Measurements from ENCODE around the gene MGP.

MGP gene

DNA sequence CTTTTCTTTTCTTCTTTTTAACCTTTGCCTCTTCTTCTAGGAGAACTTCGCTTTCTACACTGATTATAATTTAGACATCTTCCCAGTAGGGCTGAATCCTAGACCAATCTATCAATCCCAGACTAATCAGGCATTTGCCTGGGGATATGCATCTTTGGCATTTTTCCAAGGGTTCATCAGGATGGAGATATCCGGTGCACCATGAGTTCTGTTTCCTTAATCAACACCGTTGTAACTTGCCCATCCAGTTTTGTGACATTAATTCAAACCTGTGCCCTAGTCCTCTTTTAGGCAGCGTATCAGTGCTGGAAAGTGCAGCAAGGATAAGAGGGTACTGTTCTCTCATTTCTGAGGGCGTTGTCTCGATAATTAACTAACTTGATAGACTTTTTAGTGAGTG lies 617 bp upstream of the MGP start:
- WGBS, 2 experiments, result 93 to 96% methylated on average over 6 of the region's 6 CpGs
- no peak overlapping the region for H3K4me3 ChIP-seq (ENCODE audit: insufficient read depth, low read depth, low read length)
- no peaks in the 10 kb centered on the region for H3K9me3 ChIP-seq (ENCODE audit: control insufficient read depth, low read length)
- H3K27me3 ChIP-seq (ENCODE audit: control insufficient read depth, insufficient read depth, low read length, poor library complexity, severe bottlenecking), result no peaks in the 10 kb centered on the region
- H3K27ac ChIP-seq (ENCODE audit: insufficient read depth, low read depth, low read length, poor library complexity, severe bottlenecking), result no peak overlapping the region
- peaks cover 4% of the 10 kb centered on the region for H3K4me1 ChIP-seq (ENCODE audit: control insufficient read depth, insufficient read depth, low read length)
- no peaks in the 10 kb centered on the region for H3K36me3 ChIP-seq (ENCODE audit: control insufficient read depth, insufficient read depth, low read length)

DNA sequence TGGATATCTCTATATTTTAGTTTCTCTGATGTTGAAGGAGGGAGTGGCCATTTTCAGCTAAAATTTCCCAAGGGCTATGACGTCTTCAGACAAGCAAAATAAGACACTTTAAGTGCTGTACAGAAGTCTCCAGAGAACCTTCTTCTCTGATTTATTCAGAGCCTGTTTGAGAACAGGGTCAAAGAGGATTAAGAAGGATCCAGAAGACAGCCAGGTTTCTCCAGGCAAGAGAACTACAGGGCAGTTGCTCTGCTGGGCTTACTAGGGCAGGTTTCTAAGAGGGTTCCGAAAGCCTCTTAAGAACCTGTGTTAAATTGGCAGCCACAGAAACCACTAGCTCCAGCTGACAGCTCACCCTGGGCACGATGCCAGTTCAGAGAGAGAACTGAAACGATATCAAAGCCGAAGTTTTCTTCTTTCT lies 1.2 kb downstream of the MGP start:
- Histone ChIP-seq H3K9me3 (ENCODE audit: control insufficient read depth, low read length) (no peaks in the 10 kb centered on the region), H3K36me3 (ENCODE audit: control insufficient read depth, insufficient read depth, low read length) (no peaks in the 10 kb centered on the region), H3K4me1 (ENCODE audit: control insufficient read depth, insufficient read depth, low read length) (no peaks in the 10 kb centered on the region), H3K27me3 (ENCODE audit: control insufficient read depth, insufficient read depth, low read length, poor library complexity, severe bottlenecking) (no peaks in the 10 kb centered on the region), H3K4me3 (ENCODE audit: insufficient read depth, low read depth, low read length) (no peak overlapping the region), H3K27ac (ENCODE audit: insufficient read depth, low read depth, low read length, poor library complexity, severe bottlenecking) (no peak overlapping the region)
- WGBS, 2 experiments, result 95 to 96% methylated on average over 5 of the region's 5 CpGs

DNA sequence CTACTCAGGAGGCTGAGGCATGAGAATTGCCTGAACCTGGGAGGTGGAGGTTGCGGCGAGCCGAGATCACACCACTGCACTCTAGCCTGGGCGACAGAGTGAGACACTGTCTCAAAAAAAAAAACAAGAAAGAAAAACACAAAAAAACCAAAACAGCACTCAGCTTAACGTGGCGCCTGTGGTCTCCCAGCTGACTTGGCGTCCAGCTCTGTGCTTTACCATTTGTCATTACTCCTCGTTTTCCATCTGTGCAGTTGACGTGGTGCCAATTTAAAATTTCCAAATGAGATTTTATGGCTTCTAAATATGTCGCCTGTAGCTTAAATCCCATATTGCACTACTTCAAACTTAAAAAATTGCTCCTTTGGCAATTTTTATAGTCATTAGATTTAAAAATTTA lies 2.0 kb downstream of the MGP start:
- no peak overlapping the region for H3K4me3 ChIP-seq (ENCODE audit: insufficient read depth, low read depth, low read length)
- H3K27me3 ChIP-seq (ENCODE audit: control insufficient read depth, insufficient read depth, low read length, poor library complexity, severe bottlenecking), result no peaks in the 10 kb centered on the region
- 91 to 93% methylated on average over 10 of the region's 10 CpGs for WGBS, 2 experiments
- H3K9me3 ChIP-seq (ENCODE audit: control insufficient read depth, low read length), result no peaks in the 10 kb centered on the region
- H3K27ac ChIP-seq (ENCODE audit: insufficient read depth, low read depth, low read length, poor library complexity, severe bottlenecking), result no peak overlapping the region
- H3K4me1 ChIP-seq (ENCODE audit: control insufficient read depth, insufficient read depth, low read length), result no peaks in the 10 kb centered on the region
- H3K36me3 ChIP-seq (ENCODE audit: control insufficient read depth, insufficient read depth, low read length), result no peaks in the 10 kb centered on the region

DNA sequence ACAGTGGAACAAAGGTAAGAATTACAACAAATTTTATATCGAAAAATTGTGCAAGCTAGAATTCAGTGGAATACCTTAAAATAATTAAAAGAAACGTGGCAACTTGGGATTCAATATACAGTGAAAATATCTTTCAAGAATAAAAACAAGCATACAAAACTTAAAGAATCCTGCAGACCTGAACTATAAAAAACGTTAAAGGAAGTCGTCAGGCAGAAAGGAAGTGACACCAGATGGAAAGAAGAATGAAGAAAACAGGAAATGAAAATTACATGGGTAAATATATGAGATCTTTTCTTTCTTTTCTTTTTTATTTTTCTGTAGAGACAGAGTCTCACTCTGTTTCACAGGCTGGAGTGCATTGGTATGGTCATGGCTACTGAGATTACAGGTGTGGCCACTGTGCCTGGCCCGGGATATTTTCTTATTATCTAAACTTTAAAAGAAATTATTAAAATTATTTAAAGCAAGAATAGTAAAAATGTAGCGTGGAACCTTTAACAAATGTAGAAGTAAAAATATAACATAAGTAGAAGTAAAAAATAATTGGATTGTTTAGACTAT lies 4.7 kb downstream of the MGP start:
- WGBS, 2 experiments, result 95 to 100% methylated on average over 1 to 4 of the region's 6 CpGs
- Histone ChIP-seq H3K4me3 (ENCODE audit: insufficient read depth, low read depth, low read length) (no peak overlapping the region), H3K27ac (ENCODE audit: insufficient read depth, low read depth, low read length, poor library complexity, severe bottlenecking) (no peak overlapping the region)

DNA sequence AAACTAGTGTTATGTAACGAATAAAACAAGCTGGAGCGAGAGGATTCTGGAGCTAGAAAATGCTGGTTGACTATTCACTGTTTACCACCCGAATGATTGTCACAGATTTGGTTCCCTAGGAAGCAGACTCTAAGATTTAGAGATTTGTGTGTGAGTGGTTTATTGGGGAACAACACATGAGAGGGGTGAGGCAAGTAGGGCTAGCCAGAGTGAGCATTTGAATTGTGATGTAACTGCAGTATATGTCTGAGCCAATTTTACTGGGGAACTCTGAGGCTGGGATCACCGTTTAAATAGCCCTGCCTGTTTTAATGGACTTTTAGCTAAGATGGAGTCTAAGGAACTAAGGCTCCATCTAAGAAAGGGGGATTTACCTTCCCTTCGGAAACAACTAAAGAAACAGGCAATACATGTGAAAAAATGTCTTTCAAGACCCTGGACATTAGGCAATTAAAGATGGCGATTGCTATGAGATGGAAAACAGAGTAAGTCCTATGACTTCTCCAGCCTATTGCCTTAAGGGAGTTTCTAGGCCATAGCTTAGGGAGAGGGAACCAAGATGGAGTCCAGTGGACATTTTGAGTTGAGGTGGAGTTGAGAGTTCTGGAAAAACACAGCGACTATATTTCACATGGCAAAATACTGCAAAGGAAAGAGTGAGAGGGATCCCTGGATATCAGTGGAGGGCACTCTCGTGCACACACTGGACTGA lies 6.3 kb downstream of the MGP start:
- 93 to 95% methylated on average over 8 of the region's 8 CpGs for WGBS, 2 experiments
- no peaks in the 10 kb centered on the region for H3K27me3 ChIP-seq (ENCODE audit: control insufficient read depth, insufficient read depth, low read length, poor library complexity, severe bottlenecking)
- H3K27ac ChIP-seq (ENCODE audit: insufficient read depth, low read depth, low read length, poor library complexity, severe bottlenecking), result no peak overlapping the region
- no peaks in the 10 kb centered on the region for H3K36me3 ChIP-seq (ENCODE audit: control insufficient read depth, insufficient read depth, low read length)
- H3K4me1 ChIP-seq (ENCODE audit: control insufficient read depth, insufficient read depth, low read length), result no peaks in the 10 kb centered on the region
- no peak overlapping the region for H3K4me3 ChIP-seq (ENCODE audit: insufficient read depth, low read depth, low read length)
- no peaks in the 10 kb centered on the region for H3K9me3 ChIP-seq (ENCODE audit: control insufficient read depth, low read length)

More for the DNA sequence above, 4.7 kb downstream of the MGP start:
- H3K36me3 ChIP-seq (ENCODE audit: control insufficient read depth, insufficient read depth, low read length), result no peaks in the 10 kb centered on the region
- no peaks in the 10 kb centered on the region for H3K9me3 ChIP-seq (ENCODE audit: control insufficient read depth, low read length)
- H3K4me1 ChIP-seq (ENCODE audit: control insufficient read depth, insufficient read depth, low read length), result no peaks in the 10 kb centered on the region
- no peaks in the 10 kb centered on the region for H3K27me3 ChIP-seq (ENCODE audit: control insufficient read depth, insufficient read depth, low read length, poor library complexity, severe bottlenecking)

DNA sequence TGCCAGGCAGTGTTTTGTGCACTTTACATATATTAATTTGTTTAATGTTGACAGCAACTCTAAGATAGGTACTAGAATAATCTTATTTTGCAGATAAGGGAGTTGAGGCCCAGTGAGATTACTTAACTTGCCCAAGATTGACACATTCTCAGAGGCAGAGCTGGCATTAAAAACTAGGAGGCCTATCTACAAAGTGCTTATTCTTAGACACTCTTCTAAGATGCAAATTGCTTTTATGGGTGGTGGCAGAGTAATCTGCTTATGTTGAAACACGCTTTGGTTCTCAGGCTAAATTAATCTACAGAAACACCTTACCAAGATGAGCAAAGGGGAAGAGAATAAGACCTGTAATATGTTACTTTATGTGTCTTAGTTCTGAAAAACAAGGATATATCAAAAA lies 7.2 kb downstream of the MGP start:
- 100% methylated on average over 1 of the region's 1 CpG; no CpG with 5 or more reads in 1 of the 2 experiments for WGBS, 2 experiments
- no peak overlapping the region for H3K4me3 ChIP-seq (ENCODE audit: insufficient read depth, low read depth, low read length)
- H3K27me3 ChIP-seq (ENCODE audit: control insufficient read depth, insufficient read depth, low read length, poor library complexity, severe bottlenecking), result no peaks in the 10 kb centered on the region
- H3K36me3 ChIP-seq (ENCODE audit: control insufficient read depth, insufficient read depth, low read length), result no peaks in the 10 kb centered on the region
- H3K4me1 ChIP-seq (ENCODE audit: control insufficient read depth, insufficient read depth, low read length), result no peaks in the 10 kb centered on the region
- H3K27ac ChIP-seq (ENCODE audit: insufficient read depth, low read depth, low read length, poor library complexity, severe bottlenecking), result no peak overlapping the region
- no peaks in the 10 kb centered on the region for H3K9me3 ChIP-seq (ENCODE audit: control insufficient read depth, low read length)

DNA sequence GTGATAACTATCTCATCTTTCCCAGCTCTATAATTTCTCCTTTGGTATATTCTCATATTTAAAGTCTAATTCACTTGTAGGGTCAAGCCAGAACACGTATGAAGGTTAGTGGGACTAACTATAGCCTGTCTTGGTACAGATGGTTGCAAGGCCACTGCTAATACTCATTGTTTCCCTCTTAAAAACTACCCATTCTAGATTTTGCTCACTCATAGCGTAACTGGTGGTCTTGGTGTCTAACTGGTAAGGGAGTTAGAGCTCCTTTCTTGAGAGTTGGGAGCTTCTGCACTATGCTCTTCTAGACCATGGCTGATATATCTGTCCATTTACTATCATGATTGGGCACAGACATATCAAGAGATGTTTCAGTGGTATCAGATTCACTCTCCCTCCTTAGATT lies 8.8 kb downstream of the MGP start:
- no peaks in the 10 kb centered on the region for H3K4me1 ChIP-seq (ENCODE audit: control insufficient read depth, insufficient read depth, low read length)
- no peak overlapping the region for H3K4me3 ChIP-seq (ENCODE audit: insufficient read depth, low read depth, low read length)
- no peaks in the 10 kb centered on the region for H3K27me3 ChIP-seq (ENCODE audit: control insufficient read depth, insufficient read depth, low read length, poor library complexity, severe bottlenecking)
- WGBS, 2 experiments, result 91 to 100% methylated on average over 1 to 2 of the region's 2 CpGs
- H3K36me3 ChIP-seq (ENCODE audit: control insufficient read depth, insufficient read depth, low read length), result no peaks in the 10 kb centered on the region
- no peaks in the 10 kb centered on the region for H3K9me3 ChIP-seq (ENCODE audit: control insufficient read depth, low read length)
- no peak overlapping the region for H3K27ac ChIP-seq (ENCODE audit: insufficient read depth, low read depth, low read length, poor library complexity, severe bottlenecking)

DNA sequence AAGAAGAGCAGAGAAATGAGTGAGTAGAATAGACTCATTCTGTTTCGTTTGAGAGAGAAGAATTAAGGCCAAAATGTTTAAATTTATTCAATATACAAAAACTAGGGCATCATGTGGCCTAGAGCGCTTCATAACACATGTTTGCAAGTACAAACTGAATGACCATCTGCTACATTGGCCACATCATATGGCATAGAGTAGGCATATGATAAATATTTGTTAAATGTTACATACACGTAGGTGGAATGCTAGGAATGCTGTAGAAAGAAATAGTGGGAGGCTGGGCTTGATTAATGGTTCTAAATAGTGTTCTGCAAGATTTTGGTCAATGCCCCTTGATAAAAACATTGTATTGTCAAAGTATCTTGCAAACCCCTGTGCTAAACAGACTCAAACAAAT lies 10.8 kb downstream of the MGP start:
- Histone ChIP-seq H3K27me3 (ENCODE audit: control insufficient read depth, insufficient read depth, low read length, poor library complexity, severe bottlenecking) (no peaks in the 10 kb centered on the region), H3K4me1 (ENCODE audit: control insufficient read depth, insufficient read depth, low read length) (no peaks in the 10 kb centered on the region)
- WGBS, 2 experiments, result 91 to 94% methylated on average over 3 of the region's 3 CpGs

DNA sequence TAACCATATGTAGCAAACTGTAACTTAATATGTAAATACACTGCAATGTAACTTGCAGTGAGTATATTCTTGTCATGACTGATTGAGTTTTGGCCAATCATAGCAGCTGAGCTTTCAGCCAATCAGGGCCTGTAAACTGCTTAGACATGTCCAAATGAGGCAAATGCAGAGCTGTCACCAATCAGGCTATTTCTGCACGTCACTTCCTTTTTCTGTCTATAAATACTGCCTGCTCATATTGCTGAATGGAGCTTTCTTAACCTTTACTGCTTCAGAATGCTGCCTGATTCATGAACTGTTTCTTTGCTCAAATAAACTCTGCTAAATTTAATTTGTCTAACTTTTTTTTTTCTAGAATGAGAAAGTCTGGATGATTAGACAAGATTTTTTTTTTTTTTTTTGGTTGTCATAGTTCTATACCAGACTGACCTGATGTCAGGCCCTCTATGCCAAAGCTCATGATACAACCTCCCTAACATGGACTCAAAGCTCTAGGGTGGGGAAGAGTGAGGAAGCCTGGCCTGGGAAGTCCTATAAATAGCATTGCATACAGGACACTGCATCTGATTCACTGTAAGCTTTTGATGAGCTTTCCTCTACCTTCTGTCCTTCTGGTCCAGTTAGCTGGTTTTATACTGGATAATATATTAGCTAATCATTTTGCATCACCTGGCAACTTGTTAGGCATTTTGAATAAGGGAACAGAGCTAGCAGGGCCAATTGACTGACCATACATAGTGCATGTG lies 12.0 kb downstream of the MGP start:
- 90 to 93% methylated on average over 1 of the region's 1 CpG for WGBS, 2 experiments
- Histone ChIP-seq H3K4me1 (ENCODE audit: control insufficient read depth, insufficient read depth, low read length) (no peaks in the 10 kb centered on the region), H3K9me3 (ENCODE audit: control insufficient read depth, low read length) (no peaks in the 10 kb centered on the region), H3K4me3 (ENCODE audit: insufficient read depth, low read depth, low read length) (no peak overlapping the region), H3K27me3 (ENCODE audit: control insufficient read depth, insufficient read depth, low read length, poor library complexity, severe bottlenecking) (no peaks in the 10 kb centered on the region), H3K27ac (ENCODE audit: insufficient read depth, low read depth, low read length, poor library complexity, severe bottlenecking) (no peak overlapping the region), H3K36me3 (ENCODE audit: control insufficient read depth, insufficient read depth, low read length) (no peaks in the 10 kb centered on the region)

More for the DNA sequence above, 10.8 kb downstream of the MGP start:
- no peaks in the 10 kb centered on the region for H3K9me3 ChIP-seq (ENCODE audit: control insufficient read depth, low read length)
- H3K4me3 ChIP-seq (ENCODE audit: insufficient read depth, low read depth, low read length), result no peak overlapping the region
- no peak overlapping the region for H3K27ac ChIP-seq (ENCODE audit: insufficient read depth, low read depth, low read length, poor library complexity, severe bottlenecking)
- no peaks in the 10 kb centered on the region for H3K36me3 ChIP-seq (ENCODE audit: control insufficient read depth, insufficient read depth, low read length)

DNA sequence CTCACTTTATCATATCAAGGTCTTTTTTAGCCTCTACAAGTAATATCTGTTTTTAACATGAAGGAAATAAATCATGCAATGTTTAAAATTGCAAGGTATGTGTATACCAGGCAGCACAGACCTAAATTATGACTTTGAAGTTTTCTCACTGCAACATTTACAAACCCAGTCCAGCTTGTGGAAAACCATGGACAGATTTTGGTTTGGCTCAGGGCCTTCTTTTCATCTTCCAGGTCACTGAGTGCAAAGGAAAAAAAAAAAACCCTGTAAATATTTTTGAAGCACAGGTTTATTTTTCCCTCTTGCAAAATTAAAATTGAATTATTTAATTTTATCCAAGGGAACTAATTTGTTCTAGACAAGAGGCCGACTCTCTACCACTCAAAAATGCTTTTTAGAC lies 13.8 kb downstream of the MGP start:
- Histone ChIP-seq H3K27ac (ENCODE audit: insufficient read depth, low read depth, low read length, poor library complexity, severe bottlenecking) (no peak overlapping the region), H3K36me3 (ENCODE audit: control insufficient read depth, insufficient read depth, low read length) (no peaks in the 10 kb centered on the region), H3K27me3 (ENCODE audit: control insufficient read depth, insufficient read depth, low read length, poor library complexity, severe bottlenecking) (no peaks in the 10 kb centered on the region), H3K9me3 (ENCODE audit: control insufficient read depth, low read length) (peaks cover 2% of the 10 kb centered on the region), H3K4me1 (ENCODE audit: control insufficient read depth, insufficient read depth, low read length) (no peaks in the 10 kb centered on the region), H3K4me3 (ENCODE audit: insufficient read depth, low read depth, low read length) (no peak overlapping the region)
- 83 to 87% methylated on average over 1 of the region's 1 CpG for WGBS, 2 experiments
